Astrocyte of the hippocampus (primary cell): Measurements from ENCODE around the gene TMEM218.
"Not testable (repeated sequence)": the region's sequence is repeated elsewhere in the genome, so short reads cannot be mapped to it uniquely, and the experiment has no call there.

Experiments used
- DNase-seq: peaks from one replicate; pipeline ENCODE4 v3.0.0; 2011; ENCODE audit warnings: low read depth, low spot score

The TMEM218 gene

DNA sequence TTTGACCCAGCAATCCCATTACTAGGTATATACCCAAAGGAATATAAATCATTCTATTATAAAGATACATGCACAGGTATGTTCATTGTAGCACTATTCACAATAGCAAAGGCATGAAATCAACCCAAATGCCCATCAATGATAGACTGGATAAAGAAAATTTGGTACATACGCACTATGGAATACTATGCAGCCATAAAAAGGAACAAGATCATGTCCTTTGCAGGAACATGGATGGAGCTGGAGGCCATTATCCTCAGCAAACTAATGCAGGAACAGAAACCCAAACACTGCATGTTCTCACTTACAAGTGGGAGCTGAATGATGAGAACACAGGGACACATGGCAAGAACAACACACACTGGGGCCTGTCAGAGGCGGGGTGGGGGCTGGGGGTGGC lies 55.3 kb downstream of the TMEM218 start:
- not testable (repeated sequence) for DNase-seq

DNA sequence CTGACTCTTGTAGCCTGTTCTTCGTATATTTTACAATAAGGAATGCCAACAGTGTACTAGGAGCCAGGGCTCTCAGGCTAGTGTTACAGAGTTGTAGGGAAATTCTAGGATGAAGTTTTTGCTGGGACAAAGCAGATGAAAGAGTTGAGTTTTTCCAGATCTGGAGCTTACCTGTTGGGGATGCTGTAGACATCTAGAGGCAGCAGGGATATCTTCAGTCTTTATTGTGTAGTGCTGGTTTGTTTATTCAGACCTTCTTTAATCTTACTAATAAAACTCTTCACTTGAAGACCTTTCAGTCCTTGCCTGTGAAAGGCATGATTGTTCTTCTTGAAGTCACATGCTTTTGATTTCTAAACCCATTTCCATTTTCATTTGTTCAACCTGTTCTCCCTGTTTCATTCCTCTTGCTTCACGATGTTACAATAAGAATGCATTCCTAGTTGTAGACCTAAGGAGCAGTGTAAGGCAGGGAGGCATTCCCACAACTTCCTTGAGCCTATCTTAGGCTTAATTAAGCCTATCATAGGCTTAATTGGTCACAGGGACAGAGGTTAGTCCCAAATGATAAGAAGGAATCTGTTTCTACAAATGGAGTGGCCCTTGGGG lies 56.2 kb downstream of the TMEM218 start:
- DNase-seq: no peak

DNA sequence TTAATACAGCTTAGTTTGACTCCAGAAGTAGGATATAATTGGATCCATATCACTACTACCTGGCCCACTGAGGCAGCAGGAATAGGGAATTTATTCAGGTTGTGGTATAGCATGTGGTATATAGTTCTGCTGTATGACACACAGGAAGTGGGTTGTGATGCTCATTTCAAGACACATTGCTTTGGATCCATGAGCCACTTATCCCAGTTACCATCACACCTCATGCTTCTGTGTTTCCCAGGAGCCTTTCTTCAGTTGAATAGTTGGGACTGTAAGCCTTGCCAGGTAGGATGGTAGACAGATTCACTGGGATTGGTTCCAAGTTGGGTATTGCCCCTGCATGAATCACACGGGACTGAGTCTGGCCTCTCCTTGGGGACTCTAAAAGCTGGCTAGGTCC lies 58.3 kb downstream of the TMEM218 start:
- no peak for DNase-seq

DNA sequence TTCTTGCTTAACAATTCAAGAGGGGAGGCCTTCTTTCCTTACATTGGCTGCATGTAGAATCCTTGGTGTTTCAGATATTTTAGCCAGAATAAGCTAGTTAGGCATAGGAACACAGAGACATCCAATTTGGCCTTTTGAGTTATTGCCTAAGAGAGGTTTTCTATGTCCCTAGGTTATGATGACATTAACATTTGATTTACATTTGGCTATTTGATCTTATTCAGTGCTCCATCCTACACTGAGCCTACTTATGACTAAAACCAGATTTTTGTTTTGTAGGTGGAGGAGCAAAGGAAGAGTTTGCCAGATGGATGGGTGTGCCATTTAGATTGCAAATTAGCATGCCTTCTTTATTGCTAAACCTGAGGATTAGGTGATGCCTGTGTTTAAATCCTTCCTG lies 59.4 kb downstream of the TMEM218 start:
- DNase-seq: no peak

DNA sequence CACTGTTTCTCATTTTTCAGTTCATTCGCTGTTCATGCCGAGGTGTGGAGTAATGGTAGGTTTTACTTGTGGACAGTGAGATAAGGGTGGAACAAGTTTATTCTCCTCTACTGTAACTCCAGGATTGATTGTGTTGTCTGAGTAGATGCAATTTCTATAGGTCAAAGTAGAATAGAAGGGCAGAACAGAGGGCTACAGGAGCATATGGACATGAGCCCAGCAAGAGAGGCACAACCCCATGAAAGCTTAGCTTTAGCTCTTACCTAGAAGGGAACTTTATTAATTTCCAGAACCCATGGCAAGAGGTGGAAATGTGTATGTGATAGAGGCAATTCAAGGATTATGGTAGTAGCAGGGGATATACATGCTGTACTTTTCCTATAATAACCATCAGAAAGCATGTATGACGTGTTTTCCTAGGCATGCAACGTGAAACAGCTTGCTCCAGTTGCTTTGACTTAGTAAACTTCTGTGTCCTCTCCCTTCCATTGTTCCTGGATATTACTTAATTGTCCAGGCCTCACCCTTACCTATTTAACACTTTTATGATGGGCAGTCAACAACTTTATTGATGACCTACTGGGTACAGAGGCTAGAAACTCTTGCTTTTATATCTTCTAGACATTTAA lies 62.1 kb downstream of the TMEM218 start:
- no peak for DNase-seq
